ENCODE data around the gene RAB25.

RAB25 gene

GRCh38 chr1:156104861-156105832, 44.2 kb downstream of the RAB25 start:
- H3K4me1 ChIP-seq (ENCODE audit: insufficient read depth, low read length): peaks cover 60% of the 10 kb centered on the region
- peak overlapping the region; percentile 4 to 47 for H3K4me3 ChIP-seq (ENCODE audit: low read depth in 1 of 2, low read length in 2 of 2)
- H3K9me3 ChIP-seq (ENCODE audit: low read length): no peaks in the 10 kb centered on the region
- H3K36me3 ChIP-seq (ENCODE audit: insufficient read depth, low read length): no peaks in the 10 kb centered on the region
- no peaks in the 10 kb centered on the region for H3K27me3 ChIP-seq (ENCODE audit: control insufficient read depth in 1 of 2, insufficient read depth in 2 of 2, low read length in 2 of 2)
- peak overlapping the region; percentile 84 for H3K9ac ChIP-seq (ENCODE audit: low read length)
- H3K27ac ChIP-seq (ENCODE audit: low read depth, low read length): peak overlapping the region; percentile 99

GRCh38 chr1:156106624-156107488, 45.9 kb downstream of the RAB25 start:
- H3K27me3 ChIP-seq (ENCODE audit: control insufficient read depth in 1 of 2, insufficient read depth in 2 of 2, low read length in 2 of 2): no peaks in the 10 kb centered on the region
- H3K36me3 ChIP-seq (ENCODE audit: insufficient read depth, low read length): no peaks in the 10 kb centered on the region
- peak overlapping the region; percentile 99 for H3K27ac ChIP-seq (ENCODE audit: low read depth, low read length)
- H3K4me3 ChIP-seq (ENCODE audit: low read depth in 1 of 2, low read length in 2 of 2): peak overlapping the region in 1 of 2 donors; percentile 27
- peaks cover 51% of the 10 kb centered on the region for H3K4me1 ChIP-seq (ENCODE audit: insufficient read depth, low read length)
- H3K9ac ChIP-seq (ENCODE audit: low read length): peak overlapping the region; percentile 51
- no peaks in the 10 kb centered on the region for H3K9me3 ChIP-seq (ENCODE audit: low read length)

- H3K4me3 ChIP-seq (ENCODE audit: low read depth in 1 of 2, low read length in 2 of 2): no peak overlapping the region
- H3K4me1 ChIP-seq (ENCODE audit: insufficient read depth, low read length): peaks cover 47% of the 10 kb centered on the region
- no peak overlapping the region for H3K9ac ChIP-seq (ENCODE audit: low read length)
- no peaks in the 10 kb centered on the region for H3K9me3 ChIP-seq (ENCODE audit: low read length)
- H3K27ac ChIP-seq (ENCODE audit: low read depth, low read length): no peak overlapping the region
- no peaks in the 10 kb centered on the region for H3K36me3 ChIP-seq (ENCODE audit: insufficient read depth, low read length)
- no peaks in the 10 kb centered on the region for H3K27me3 ChIP-seq (ENCODE audit: control insufficient read depth in 1 of 2, insufficient read depth in 2 of 2, low read length in 2 of 2)
Observed at GRCh38 chr1:156108057-156108456, 47.1 kb downstream of the RAB25 start.

GRCh38 chr1:156108664-156109241, 47.8 kb downstream of the RAB25 start:
- no peaks in the 10 kb centered on the region for H3K27me3 ChIP-seq (ENCODE audit: control insufficient read depth in 1 of 2, insufficient read depth in 2 of 2, low read length in 2 of 2)
- peaks cover 47% of the 10 kb centered on the region for H3K4me1 ChIP-seq (ENCODE audit: insufficient read depth, low read length)
- peak overlapping the region; percentile 41 for H3K27ac ChIP-seq (ENCODE audit: low read depth, low read length)

GRCh38 chr1:156110252-156110651, 49.3 kb downstream of the RAB25 start:
- H3K4me3 ChIP-seq (ENCODE audit: low read depth in 1 of 2, low read length in 2 of 2): no peak overlapping the region
- no peaks in the 10 kb centered on the region for H3K9me3 ChIP-seq (ENCODE audit: low read length)
- H3K27ac ChIP-seq (ENCODE audit: low read depth, low read length): no peak overlapping the region
- H3K27me3 ChIP-seq (ENCODE audit: control insufficient read depth in 1 of 2, insufficient read depth in 2 of 2, low read length in 2 of 2): no peaks in the 10 kb centered on the region
- H3K4me1 ChIP-seq (ENCODE audit: insufficient read depth, low read length): peaks cover 38% of the 10 kb centered on the region
- no peak overlapping the region for H3K9ac ChIP-seq (ENCODE audit: low read length)
- H3K36me3 ChIP-seq (ENCODE audit: insufficient read depth, low read length): no peaks in the 10 kb centered on the region

More at GRCh38 chr1:156108664-156109241, 47.8 kb downstream of the RAB25 start:
- Histone ChIP-seq H3K4me3 (ENCODE audit: low read depth in 1 of 2, low read length in 2 of 2) (no peak overlapping the region), H3K9ac (ENCODE audit: low read length) (no peak overlapping the region), H3K9me3 (ENCODE audit: low read length) (no peaks in the 10 kb centered on the region), H3K36me3 (ENCODE audit: insufficient read depth, low read length) (no peaks in the 10 kb centered on the region)

GRCh38 chr1:156111355-156111962, 50.5 kb downstream of the RAB25 start:
- Histone ChIP-seq H3K4me3 (ENCODE audit: low read depth in 1 of 2, low read length in 2 of 2) (no peak overlapping the region), H3K4me1 (ENCODE audit: insufficient read depth, low read length) (peaks cover 30% of the 10 kb centered on the region), H3K36me3 (ENCODE audit: insufficient read depth, low read length) (no peaks in the 10 kb centered on the region), H3K27me3 (ENCODE audit: control insufficient read depth in 1 of 2, insufficient read depth in 2 of 2, low read length in 2 of 2) (no peaks in the 10 kb centered on the region), H3K9me3 (ENCODE audit: low read length) (no peaks in the 10 kb centered on the region), H3K27ac (ENCODE audit: low read depth, low read length) (peak overlapping the region; percentile 44), H3K9ac (ENCODE audit: low read length) (no peak overlapping the region)

- no peaks in the 10 kb centered on the region for H3K9me3 ChIP-seq (ENCODE audit: low read length)
- no peaks in the 10 kb centered on the region for H3K27me3 ChIP-seq (ENCODE audit: control insufficient read depth in 1 of 2, insufficient read depth in 2 of 2, low read length in 2 of 2)
- peaks cover 21% of the 10 kb centered on the region for H3K4me1 ChIP-seq (ENCODE audit: insufficient read depth, low read length)
- H3K27ac ChIP-seq (ENCODE audit: low read depth, low read length): peak overlapping the region; percentile 44
- H3K4me3 ChIP-seq (ENCODE audit: low read depth in 1 of 2, low read length in 2 of 2): no peak overlapping the region
- H3K36me3 ChIP-seq (ENCODE audit: insufficient read depth, low read length): no peaks in the 10 kb centered on the region
- H3K9ac ChIP-seq (ENCODE audit: low read length): no peak overlapping the region
Observed at GRCh38 chr1:156112276-156113137, 51.5 kb downstream of the RAB25 start.

GRCh38 chr1:156113282-156113950, 52.5 kb downstream of the RAB25 start:
- Histone ChIP-seq H3K4me1 (ENCODE audit: insufficient read depth, low read length) (peaks cover 29% of the 10 kb centered on the region), H3K9ac (ENCODE audit: low read length) (no peak overlapping the region), H3K9me3 (ENCODE audit: low read length) (no peaks in the 10 kb centered on the region), H3K36me3 (ENCODE audit: insufficient read depth, low read length) (no peaks in the 10 kb centered on the region), H3K4me3 (ENCODE audit: low read depth in 1 of 2, low read length in 2 of 2) (peak overlapping the region in 1 of 2 donors; percentile 100), H3K27ac (ENCODE audit: low read depth, low read length) (peak overlapping the region; percentile 100), H3K27me3 (ENCODE audit: control insufficient read depth in 1 of 2, insufficient read depth in 2 of 2, low read length in 2 of 2) (no peaks in the 10 kb centered on the region)

- Histone ChIP-seq H3K4me1 (ENCODE audit: insufficient read depth, low read length) (peaks cover 36% of the 10 kb centered on the region), H3K4me3 (ENCODE audit: low read depth in 1 of 2, low read length in 2 of 2) (peak within 1 kb of the TSS; percentile 100), H3K27ac (ENCODE audit: low read depth, low read length) (peak within 1 kb of the TSS; percentile 100), H3K27me3 (ENCODE audit: control insufficient read depth in 1 of 2, insufficient read depth in 2 of 2, low read length in 2 of 2) (no peaks in the 10 kb centered on the region), H3K36me3 (ENCODE audit: insufficient read depth, low read length) (no peaks in the 10 kb centered on the region), H3K9me3 (ENCODE audit: low read length) (no peaks in the 10 kb centered on the region), H3K9ac (ENCODE audit: low read length) (peak within 1 kb of the TSS; percentile 100)
Observed at GRCh38 chr1:156114101-156114918, 53.4 kb downstream of the RAB25 start, which contains the start of gene LMNA. TSS of gene LMNA (plus strand) at chr1:156114711. CDS start at chr1:156114919, 208 bp downstream.
